GM12892 (cell line): Measurements from ENCODE around the gene CRY1.

ENCODE experiments used
- POLR2A ChIP-seq: IDR thresholded peaks from 2 replicates; pipeline ENCODE4 v1.6.1; 2011; ENCODE audit warnings: low read depth, low read length, control low read depth
- POLR2AphosphoS5 ChIP-seq: IDR thresholded peaks from 2 replicates; pipeline ENCODE4 v1.6.1; 2011; ENCODE audit warnings: low read depth, low read length, control low read depth
- TAF1 ChIP-seq: IDR thresholded peaks from 2 replicates; pipeline ENCODE4 v1.6.1; 2011; ENCODE audit warnings: low read depth, mild to moderate bottlenecking, control low read depth, low read length, borderline replicate concordance

- no peak for TF ChIP-seq POLR2A
- TF ChIP-seq TAF1, result no peak
- TF ChIP-seq POLR2AphosphoS5, result no peak
Measured at GRCh38 chr12:106981788-106982187, 111.6 kb downstream of the CRY1 start.
